OCI-LY1 (cell line): ENCODE data around the gene ATP8B2.

Experiments
- H2AFZ ChIP-seq: fragments of 200-600 bp; sonication (generic), shearing (Covaris generic); 2 replicates; pipeline ENCODE4 v1.6.0; 2014; ENCODE audit warnings: antibody characterized with exemption, mild to moderate bottlenecking, low read length
- H3F3A ChIP-seq: fragments of 200-600 bp; sonication (generic), shearing (Covaris generic); 2 replicates; pipeline ENCODE4 v1.6.0; 2014; ENCODE audit warnings: mild to moderate bottlenecking, antibody characterized with exemption, low read length, moderate library complexity; ENCODE audit not compliant: insufficient read depth
- H3K27ac ChIP-seq: fragments of 200-600 bp; sonication (generic); 2 replicates; pipeline ENCODE4 v1.5.1; 2014; ENCODE audit warnings: low read length, mixed run types, mild to moderate bottlenecking, low read depth; ENCODE audit not compliant: poor library complexity, severe bottlenecking
- H3K27me3 ChIP-seq: fragments of 200-600 bp; sonication (generic); 2 replicates; pipeline ENCODE4 v1.6.0; 2014; ENCODE audit warnings: antibody characterized with exemption, mild to moderate bottlenecking, low read length, moderate library complexity; ENCODE audit not compliant: insufficient read depth
- H3K36me3 ChIP-seq: fragments of 200-600 bp; sonication (generic); 2 replicates; pipeline ENCODE4 v1.6.1; 2014; ENCODE audit warnings: mild to moderate bottlenecking, antibody characterized with exemption, low read length, moderate library complexity, mixed read lengths; ENCODE audit not compliant: insufficient read depth
- H3K4me1 ChIP-seq: fragments of 200-600 bp; sonication (generic); 2 replicates; pipeline ENCODE4 v1.5.1; 2014; ENCODE audit warnings: mild to moderate bottlenecking, low read length, moderate library complexity; ENCODE audit not compliant: insufficient read depth, severe bottlenecking
- H3K4me2 ChIP-seq: fragments of 200-600 bp; sonication (generic), shearing (Covaris generic); 2 replicates; pipeline ENCODE4 v1.6.1; 2014; ENCODE audit warnings: low read length
- H3K4me3 ChIP-seq: fragments of 200-600 bp; sonication (generic); 2 replicates; pipeline ENCODE4 v1.5.1; 2014; ENCODE audit warnings: low read length, low read depth, mild to moderate bottlenecking, mixed read lengths; ENCODE audit not compliant: poor library complexity, severe bottlenecking
- H3K79me2 ChIP-seq: fragments of 200-600 bp; shearing (Covaris generic); 2 replicates; pipeline ENCODE4 v1.6.1; 2016; ENCODE audit warnings: mixed run types, low read length, mixed read lengths; ENCODE audit not compliant: insufficient read depth
- H3K9ac ChIP-seq: fragments of 200-600 bp; sonication (generic), shearing (Covaris generic); 2 replicates; pipeline ENCODE4 v1.6.1; 2014; ENCODE audit warnings: mild to moderate bottlenecking, low read length, mixed read lengths
- H3K9me2 ChIP-seq: fragments of 200-600 bp; sonication (generic), shearing (Covaris generic); 2 replicates; pipeline ENCODE4 v1.6.1; 2014; ENCODE audit warnings: low read depth, mild to moderate bottlenecking, low read length, mixed read lengths
- H3K9me3 ChIP-seq: fragments of 200-600 bp; shearing (Covaris generic); 2 replicates; pipeline ENCODE4 v1.6.1; 2014; ENCODE audit warnings: low read length, mixed read lengths
- H4K20me1 ChIP-seq: fragments of 200-600 bp; sonication (generic), shearing (Covaris generic); 2 replicates; pipeline ENCODE4 v1.6.0; 2016; ENCODE audit warnings: mild to moderate bottlenecking, low read length; ENCODE audit not compliant: insufficient read depth
- EZH2 ChIP-seq: fragments of 200-600 bp; sonication (generic), shearing (Covaris generic); IDR thresholded peaks from 2 replicates; pipeline ENCODE4 v1.8.0; 2017; ENCODE audit warnings: borderline replicate concordance, mixed run types, mild to moderate bottlenecking, antibody characterized with exemption, low read length, moderate library complexity, mixed read lengths
- TF ChIP-seq, protein P1 (sequence below): fragments of 200-600 bp; sonication (generic), shearing (Covaris generic); IDR thresholded peaks from 2 replicates; pipeline ENCODE4 v1.5.1; 2017; ENCODE audit warnings: mild to moderate bottlenecking, antibody characterized with exemption, low read length, moderate library complexity, mixed read lengths

Gene ATP8B2

DNA sequence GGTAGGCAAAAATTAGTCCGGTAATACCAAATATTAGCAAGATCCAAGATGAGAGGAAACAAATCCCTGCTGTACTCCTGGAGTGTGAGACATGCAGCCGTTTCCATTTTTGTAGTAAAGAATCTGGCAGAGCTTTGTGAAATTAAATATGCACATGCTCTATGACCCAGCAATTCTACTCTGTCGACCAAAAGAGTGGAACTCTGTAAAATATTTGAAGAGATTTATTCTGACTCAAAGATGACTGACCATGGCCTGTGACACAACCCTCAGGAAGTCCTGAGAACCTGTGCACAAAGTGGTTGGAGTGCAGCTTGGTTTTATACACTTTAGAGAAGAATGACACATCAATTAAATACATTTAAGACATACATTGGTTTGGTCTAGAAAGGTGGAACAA, 36.7 kb upstream of the ATP8B2 start:
- no peak overlapping the region for H3K4me3 ChIP-seq
- no peaks in the 10 kb centered on the region for H3F3A ChIP-seq
- H4K20me1 ChIP-seq: no peaks in the 10 kb centered on the region
- H3K79me2 ChIP-seq: no peaks in the 10 kb centered on the region
- H3K9ac ChIP-seq: no peak overlapping the region
- H3K4me2 ChIP-seq: no peak overlapping the region
- no peaks in the 10 kb centered on the region; the same call in 1 of the 2 replicates for H3K36me3 ChIP-seq
- H3K9me2 ChIP-seq: no peaks in the 10 kb centered on the region
- H3K9me3 ChIP-seq: no peaks in the 10 kb centered on the region
- no peak for TF ChIP-seq EZH2
- TF ChIP-seq, protein P1, sequence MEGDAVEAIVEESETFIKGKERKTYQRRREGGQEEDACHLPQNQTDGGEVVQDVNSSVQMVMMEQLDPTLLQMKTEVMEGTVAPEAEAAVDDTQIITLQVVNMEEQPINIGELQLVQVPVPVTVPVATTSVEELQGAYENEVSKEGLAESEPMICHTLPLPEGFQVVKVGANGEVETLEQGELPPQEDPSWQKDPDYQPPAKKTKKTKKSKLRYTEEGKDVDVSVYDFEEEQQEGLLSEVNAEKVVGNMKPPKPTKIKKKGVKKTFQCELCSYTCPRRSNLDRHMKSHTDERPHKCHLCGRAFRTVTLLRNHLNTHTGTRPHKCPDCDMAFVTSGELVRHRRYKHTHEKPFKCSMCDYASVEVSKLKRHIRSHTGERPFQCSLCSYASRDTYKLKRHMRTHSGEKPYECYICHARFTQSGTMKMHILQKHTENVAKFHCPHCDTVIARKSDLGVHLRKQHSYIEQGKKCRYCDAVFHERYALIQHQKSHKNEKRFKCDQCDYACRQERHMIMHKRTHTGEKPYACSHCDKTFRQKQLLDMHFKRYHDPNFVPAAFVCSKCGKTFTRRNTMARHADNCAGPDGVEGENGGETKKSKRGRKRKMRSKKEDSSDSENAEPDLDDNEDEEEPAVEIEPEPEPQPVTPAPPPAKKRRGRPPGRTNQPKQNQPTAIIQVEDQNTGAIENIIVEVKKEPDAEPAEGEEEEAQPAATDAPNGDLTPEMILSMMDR: no peak
- no peaks in the 10 kb centered on the region; the same call in 1 of the 2 replicates for H3K27me3 ChIP-seq
- no peaks in the 10 kb centered on the region for H3K4me1 ChIP-seq
- no peak overlapping the region for H3K27ac ChIP-seq
- no peak overlapping the region for H2AFZ ChIP-seq

DNA sequence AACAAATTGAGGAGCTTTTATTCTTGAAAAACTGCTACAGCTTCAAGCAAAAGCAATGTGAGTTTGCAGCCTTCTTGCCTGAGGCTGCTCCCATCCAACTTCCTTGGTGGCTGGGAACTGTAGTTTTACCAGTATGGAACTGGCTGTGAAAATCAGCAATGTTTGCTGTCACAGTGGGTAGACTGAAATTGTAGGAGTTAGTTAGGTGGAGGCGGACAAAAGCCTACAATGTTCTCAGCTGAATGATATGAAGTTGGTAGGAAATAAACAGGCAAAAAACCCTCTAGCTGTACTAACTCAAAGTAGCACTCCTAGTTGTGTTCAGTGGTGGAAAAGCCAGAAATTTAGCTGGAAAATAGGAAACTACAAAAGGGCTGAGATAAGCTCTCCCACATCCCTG, 34.4 kb upstream of the ATP8B2 start:
- no peaks in the 10 kb centered on the region for H3F3A ChIP-seq
- no peaks in the 10 kb centered on the region; the same call in 1 of the 2 replicates for H3K36me3 ChIP-seq
- no peak overlapping the region for H3K4me2 ChIP-seq
- no peaks in the 10 kb centered on the region for H3K9me2 ChIP-seq
- no peaks in the 10 kb centered on the region for H3K79me2 ChIP-seq
- H3K9ac ChIP-seq: no peak overlapping the region
- H3K27me3 ChIP-seq: no peaks in the 10 kb centered on the region; the same call in 1 of the 2 replicates
- no peaks in the 10 kb centered on the region for H3K4me1 ChIP-seq
- peaks cover 5% of the 10 kb centered on the region; the same call in 1 of the 2 replicates for H3K9me3 ChIP-seq
- no peak overlapping the region for H2AFZ ChIP-seq
- no peak overlapping the region for H3K27ac ChIP-seq
- TF ChIP-seq EZH2: no peak
- TF ChIP-seq, protein P1: no peak
- no peaks in the 10 kb centered on the region for H4K20me1 ChIP-seq
- no peak overlapping the region for H3K4me3 ChIP-seq

DNA sequence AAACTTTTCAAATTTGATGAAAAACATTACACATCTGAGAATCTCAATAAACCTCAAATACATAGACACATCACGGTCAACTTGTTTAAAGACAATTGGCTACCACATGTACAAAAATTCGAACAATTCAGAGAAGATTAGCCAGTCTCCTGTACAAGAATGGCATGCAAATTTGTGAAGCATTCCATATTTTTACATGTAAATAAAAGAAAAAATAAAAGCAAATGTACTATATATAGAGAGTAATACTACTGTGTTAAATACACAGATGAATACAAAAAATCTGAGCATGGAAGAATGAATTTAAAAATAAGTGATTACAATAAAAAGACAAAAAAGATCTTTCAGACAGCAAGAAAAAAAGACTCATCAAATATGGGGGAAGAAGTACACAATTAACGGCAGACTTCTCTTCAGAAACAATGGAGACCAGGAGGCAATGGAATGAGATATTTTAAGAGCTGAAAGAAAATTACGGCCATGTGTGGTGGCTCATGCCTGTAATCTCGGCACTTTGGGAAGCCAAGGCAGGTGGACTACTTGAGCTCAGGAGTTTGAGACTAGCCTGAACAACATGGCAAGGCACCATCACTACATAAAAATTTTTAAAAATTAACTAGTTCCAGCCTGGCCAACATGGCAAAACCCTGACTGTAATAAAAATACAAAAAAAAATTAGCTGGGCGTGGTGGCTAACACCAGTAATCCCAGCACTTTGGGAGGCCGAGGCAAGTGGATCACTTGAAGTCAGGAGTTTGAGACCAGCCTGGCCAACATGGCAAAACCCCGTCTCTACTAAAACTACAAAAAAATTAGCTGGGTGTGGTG, 29.7 kb upstream of the ATP8B2 start:
- Histone ChIP-seq H3K9ac (no peak overlapping the region), H3K9me3 (peaks cover 5% of the 10 kb centered on the region; the same call in 1 of the 2 replicates), H3K27ac (no peak overlapping the region), H3F3A (no peaks in the 10 kb centered on the region), H3K4me1 (no peaks in the 10 kb centered on the region), H3K4me3 (no peak overlapping the region), H3K9me2 (no peaks in the 10 kb centered on the region), H3K4me2 (no peak overlapping the region), H4K20me1 (no peaks in the 10 kb centered on the region), H3K79me2 (no peaks in the 10 kb centered on the region), H3K27me3 (no peaks in the 10 kb centered on the region), H3K36me3 (no peaks in the 10 kb centered on the region; the same call in 1 of the 2 replicates), H2AFZ (no peak overlapping the region)
- TF ChIP-seq, protein P1: no peak
- TF ChIP-seq EZH2: no peak
